HepG2 (cell line): ENCODE data around the gene TIAM1. TPM values are rescaled to one million over a fixed set of nuclear protein-coding genes. Genes with fewer than 3 reads are reported as not detected.

Experiments
- ATAC-seq: fragments of 200-7000 bp; cut with Tn5 transposase; 3 replicates; pipeline ENCODE4 v1.9.1; 2020; ENCODE audit warnings: mild to moderate bottlenecking, moderate library complexity
- BruUV-seq: library from RNA; stranded (reverse); fragments of 400-500 nt; replicated peaks from 2 replicates; lab custom pipeline; 2021; lab: Mats Ljungman, UMichigan
- CTCF ChIA-PET: fragments of 300-600 bp; formaldehyde crosslinking; extraction: SDS; loops from one replicate; lab custom pipeline; 2021; ENCODE audit warnings: low total read pairs, inconsistent platforms, low intra/inter-chr PET ratio; lab: Yijun Ruan, JAX
- POLR2A ChIA-PET: fragments of 350-600 bp; sonication (Branson Sonifier 250); formaldehyde crosslinking; loops from one replicate; lab custom pipeline; 2020; ENCODE audit warnings: antibody characterized with exemption, inconsistent platforms; lab: Yijun Ruan, JAX
- DNase-seq: peaks from one replicate; pipeline ENCODE4 v3.0.0-alpha.2; 2015; ENCODE audit warnings: low spot score
- FAIRE-seq: peaks from 3 replicates; lab custom pipeline; 2011; peaks lifted over from hg19 to GRCh38; lab: Jason Lieb, UNC
- H2AFZ ChIP-seq: one replicate; pipeline ENCODE4 v1.6.1; 2011; ENCODE audit warnings: low read length, inconsistent platforms
- H3K27ac ChIP-seq: fragments of 300-600 bp; 3 replicates; pipeline ENCODE4 v1.8.0; 2011; ENCODE audit warnings: mixed run types, mild to moderate bottlenecking, mixed read lengths, low read length, inconsistent platforms; ENCODE audit not compliant: insufficient read depth; ENCODE audit errors: extremely low read length
- H3K27me3 ChIP-seq, 2 experiments: fragments of 200-600 bp in 1 of 2; 2 replicates in 1 of 2; 3 replicates in 1 of 2; pipeline versions ENCODE4 v1.6.0 to v1.8.0; 2011; ENCODE audit warnings: low read length in 2 of 2, mild to moderate bottlenecking in 2 of 2, moderate library complexity in 2 of 2, inconsistent platforms in 1 of 2; ENCODE audit not compliant: insufficient read depth in 2 of 2, control insufficient read depth in 1 of 2
- H3K36me3 ChIP-seq, 2 experiments: fragments of 200-600 bp in 1 of 2; replicated peaks in 1 of 2; 2 replicates in 1 of 2; 3 replicates in 1 of 2; pipeline versions ENCODE4 v1.5.1 to v1.8.0; 2011; ENCODE audit warnings: low read length in 2 of 2, inconsistent platforms in 1 of 2; ENCODE audit not compliant: insufficient read depth in 2 of 2, control insufficient read depth in 1 of 2
- H3K4me1 ChIP-seq: 2 replicates; pipeline ENCODE4 v1.5.1; 2012; ENCODE audit warnings: low read length, inconsistent platforms; ENCODE audit not compliant: insufficient read depth
- H3K4me2 ChIP-seq: 2 replicates; pipeline ENCODE4 v1.6.0; 2011; ENCODE audit warnings: low read depth, low read length, inconsistent platforms
- H3K4me3 ChIP-seq, 3 experiments: fragments of 200-600 bp in 1 of 3; sonication (generic), shearing (Covaris generic) in 1 of 3; replicated peaks in 1 of 3; 2 replicates each; pipeline ENCODE4 v1.5.1; 2011 to 2016; ENCODE audit warnings: low read length in 3 of 3, inconsistent platforms in 2 of 3, low read depth in 2 of 3, mild to moderate bottlenecking in 2 of 3, control low read depth in 1 of 3, mixed read lengths in 1 of 3; ENCODE audit not compliant: insufficient read depth in 1 of 3
- H3K79me2 ChIP-seq: one replicate; pipeline ENCODE4 v1.6.1; 2011; ENCODE audit warnings: low read length, inconsistent platforms; ENCODE audit not compliant: insufficient read depth
- H3K9ac ChIP-seq: 2 replicates; pipeline ENCODE4 v1.6.0; 2011; ENCODE audit warnings: mild to moderate bottlenecking, low read depth, low read length, inconsistent platforms; ENCODE audit not compliant: insufficient read depth
- H3K9me3 ChIP-seq: 2 replicates; pipeline ENCODE4 v1.5.1; 2012; ENCODE audit warnings: mild to moderate bottlenecking, low read length
- H4K20me1 ChIP-seq: 2 replicates; pipeline ENCODE4 v1.6.0; 2011; ENCODE audit warnings: inconsistent platforms, mild to moderate bottlenecking, low read length, moderate library complexity; ENCODE audit not compliant: insufficient read depth
- ARID2 ChIP-seq: sonication (generic); formaldehyde crosslinking; IDR thresholded peaks from 2 replicates; pipeline ENCODE4 v1.8.1; 2022; ENCODE audit warnings: mild to moderate bottlenecking, missing genetic modification reagents, borderline replicate concordance
- REL ChIP-seq: sonication (generic); formaldehyde crosslinking; conservative IDR thresholded peaks from 2 replicates; pipeline ENCODE4 v1.8.0; 2022; ENCODE audit warnings: mild to moderate bottlenecking, missing genetic modification reagents, moderate library complexity
- SETDB1 ChIP-seq: sonication (generic); formaldehyde crosslinking; IDR thresholded peaks from 2 replicates; pipeline ENCODE4 v1.5.1; 2020; ENCODE audit warnings: missing genetic modification reagents, mild to moderate bottlenecking, borderline replicate concordance
- TSC22D2 ChIP-seq: sonication (generic); formaldehyde crosslinking; IDR thresholded peaks from 2 replicates; pipeline ENCODE4 v1.5.1; 2020; ENCODE audit warnings: missing genetic modification reagents, mild to moderate bottlenecking, borderline replicate concordance
- ZNF234 ChIP-seq: sonication (generic); formaldehyde crosslinking; conservative IDR thresholded peaks from 2 replicates; pipeline ENCODE4 v1.5.1; 2020; ENCODE audit warnings: mild to moderate bottlenecking, missing genetic modification reagents
- ZNF446 ChIP-seq: sonication (generic); formaldehyde crosslinking; IDR thresholded peaks from 2 replicates; pipeline ENCODE4 v1.5.0; 2020; ENCODE audit warnings: mild to moderate bottlenecking, missing genetic modification reagents
- ZNF644 ChIP-seq: IDR thresholded peaks from 2 replicates; pipeline ENCODE4 v1.6.1; 2016; ENCODE audit warnings: low read depth
- WGBS: methylation state at CpG from one replicate; pipeline ENCODE4 v1.1.6; 2017; ENCODE audit warnings: low lambda C conversion rate; 5-methylcytosine and 5-hydroxymethylcytosine counted together
- in situ Hi-C: cut with HindIII; loops from 2 replicates; pipeline ENCODE4 v1.10.0; 2017; ENCODE audit warnings: low pct_unique_long_range_greater_than_20kb; ENCODE audit not compliant: extremely low pct_ligation_motif_present
- intact Hi-C: fragments of 100-400 bp; cut with micrococcal nuclease; formaldehyde crosslinking; loops from one replicate; pipeline ENCODE4 v1.10.0; 2022; ENCODE audit not compliant: unreplicated experiment
- polyA plus RNA-seq, 8 experiments: library from polyadenylated mRNA; depleted of rRNA in 3 of 8; stranded (reverse) in 7 of 8; unstranded in 1 of 8; fragments of >200 nt; fragmentation: Illumina TruSeq in 4 of 8; extraction: Trizol in 4 of 8; gene quantifications; 2 replicates each; pipeline versions ENCODE4 v1.2.1 to v1.2.3, GENCODE V29; 2011 to 2016; ENCODE audit warnings: low read depth in 4 of 8, missing spikeins in 1 of 8, mixed read lengths in 1 of 8; ENCODE audit not compliant: insufficient read depth in 1 of 8
- total RNA-seq, 5 experiments: library from RNA; depleted of rRNA; stranded (reverse); fragments of >200 nt; fragmentation: Illumina TruSeq; extraction: Trizol; gene quantifications; 2 replicates each; pipeline ENCODE4 v1.2.3, GENCODE V29; 2016; ENCODE audit warnings: low read depth in 1 of 5

The TIAM1 gene
- total and polyA plus RNA-seq, 2 of the 13 experiments (the other 11 are each of a cell fraction or from before 2014, with no cell fraction given): 0.13 to 0.24 TPM

- POLR2A ChIA-PET: no interaction called here
- TF ChIP-seq ARID2 (CRISPR knock-in tag): no peak
- no peaks in the 10 kb centered on the region for H3K79me2 ChIP-seq
- intact Hi-C loops (no loop called here), in situ Hi-C loops (no loop called here)
- no peaks in the 10 kb centered on the region for H3K4me1 ChIP-seq
- CTCF ChIA-PET: no interaction called here
- 27% methylated on average over 2 of the region's 2 CpGs for WGBS
- H2AFZ ChIP-seq: no peak overlapping the region
- no peak for FAIRE-seq
- H4K20me1 ChIP-seq: no peaks in the 10 kb centered on the region
- DNase-seq: no peak
- no TSS peak for BruUV-seq
- H3K4me3 ChIP-seq: no peak overlapping the region
- no peak overlapping the region for H3K9ac ChIP-seq
- no peak overlapping the region for H3K27ac ChIP-seq
- ATAC-seq: no peak
- no peak overlapping the region for H3K4me2 ChIP-seq
- no peaks in the 10 kb centered on the region for H3K9me3 ChIP-seq
- no peaks in the 10 kb centered on the region for H3K27me3 ChIP-seq
- no peaks in the 10 kb centered on the region for H3K36me3 ChIP-seq
Observed at GRCh38 chr21:31366825-31367224, 22.8 kb upstream of the TIAM1 start.

DNA sequence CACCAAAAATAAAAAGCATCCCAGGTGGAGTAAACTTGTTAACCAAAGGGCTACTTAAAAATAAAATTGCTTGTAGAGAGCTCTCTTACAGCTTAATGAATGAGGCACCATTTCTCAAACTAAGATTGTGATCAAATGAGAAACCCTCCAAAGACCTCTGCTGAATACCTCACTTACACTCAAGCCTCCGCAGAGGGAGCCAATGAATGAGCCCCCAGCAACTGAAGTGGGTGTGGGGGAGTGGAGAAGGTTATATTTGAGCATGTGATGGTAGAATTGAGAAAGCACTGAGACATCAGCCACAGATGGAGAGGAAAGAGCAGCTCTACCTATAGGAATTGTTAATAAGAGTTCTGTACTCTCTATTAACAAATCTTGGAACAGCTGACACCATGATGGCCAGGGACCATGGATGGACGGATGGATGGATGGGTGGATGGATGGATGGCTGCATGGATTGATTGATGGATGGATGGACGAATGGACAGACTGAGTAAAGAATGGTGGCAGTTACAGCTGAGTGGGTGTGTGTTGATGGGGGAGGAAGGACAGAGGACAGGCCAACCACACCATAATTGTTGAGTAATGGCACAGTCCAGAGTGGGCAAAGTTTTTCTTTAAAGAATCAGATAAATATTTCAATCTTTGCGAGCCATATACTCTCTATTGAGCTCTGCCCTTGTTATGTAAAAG is 20.3 kb upstream of the TIAM1 start:
- no peak for ATAC-seq
- TF ChIP-seq TSC22D2 (CRISPR knock-in tag) (no peak), ZNF234 (CRISPR knock-in tag) (no peak), REL (no peak), ZNF446 (CRISPR knock-in tag) (no peak), SETDB1 (no peak), ZNF644 (CRISPR knock-in tag) (no peak)
- Histone ChIP-seq H2AFZ (no peak overlapping the region), H4K20me1 (no peaks in the 10 kb centered on the region), H3K4me1 (no peaks in the 10 kb centered on the region), H3K4me3 (no peak overlapping the region), H3K4me2 (no peak overlapping the region), H3K79me2 (no peaks in the 10 kb centered on the region), H3K9ac (no peak overlapping the region), H3K9me3 (no peaks in the 10 kb centered on the region), H3K36me3 (no peaks in the 10 kb centered on the region), H3K27ac (no peak overlapping the region), H3K27me3 (no peaks in the 10 kb centered on the region)
- POLR2A ChIA-PET: no interaction called here
- 9% methylated on average over 4 of the region's 4 CpGs for WGBS
- in situ Hi-C loops (no loop called here), intact Hi-C loops (no loop called here)
- no peak for DNase-seq
- FAIRE-seq: no peak
- CTCF ChIA-PET: no interaction called here
- BruUV-seq: no TSS peak
